T-helper 2 cell treated with Interferon-gamma antibody and Interleukin-4, amounts not matched to agents 5 μg/mL and 100 μg/mL, for 36 hours (primary cell): Measurements from ENCODE around the gene NUP210.

Experiments
- DNase-seq: peaks from one replicate; pipeline ENCODE4 v3.0.0; 2021; ENCODE audit warnings: low spot score
- H3K27ac Mint-ChIP-seq: one replicate; pipeline ENCODE4 v1.8.0; 2021; ENCODE audit warnings: mild to moderate bottlenecking, mixed read lengths
- H3K27me3 Mint-ChIP-seq: one replicate; pipeline ENCODE4 v1.8.0; 2021; ENCODE audit warnings: low read depth, mixed read lengths
- H3K36me3 Mint-ChIP-seq: one replicate; pipeline ENCODE4 v1.8.0; 2021; ENCODE audit warnings: low read depth, mixed read lengths
- H3K4me1 Mint-ChIP-seq: one replicate; pipeline ENCODE4 v1.8.0; 2021; ENCODE audit warnings: low read depth, mixed read lengths
- H3K4me3 Mint-ChIP-seq: one replicate; pipeline ENCODE4 v1.8.0; 2022; ENCODE audit warnings: mild to moderate bottlenecking, moderate library complexity, mixed read lengths
- H3K9me3 Mint-ChIP-seq: one replicate; pipeline ENCODE4 v1.8.0; 2021; ENCODE audit warnings: mixed read lengths

Gene NUP210

DNA sequence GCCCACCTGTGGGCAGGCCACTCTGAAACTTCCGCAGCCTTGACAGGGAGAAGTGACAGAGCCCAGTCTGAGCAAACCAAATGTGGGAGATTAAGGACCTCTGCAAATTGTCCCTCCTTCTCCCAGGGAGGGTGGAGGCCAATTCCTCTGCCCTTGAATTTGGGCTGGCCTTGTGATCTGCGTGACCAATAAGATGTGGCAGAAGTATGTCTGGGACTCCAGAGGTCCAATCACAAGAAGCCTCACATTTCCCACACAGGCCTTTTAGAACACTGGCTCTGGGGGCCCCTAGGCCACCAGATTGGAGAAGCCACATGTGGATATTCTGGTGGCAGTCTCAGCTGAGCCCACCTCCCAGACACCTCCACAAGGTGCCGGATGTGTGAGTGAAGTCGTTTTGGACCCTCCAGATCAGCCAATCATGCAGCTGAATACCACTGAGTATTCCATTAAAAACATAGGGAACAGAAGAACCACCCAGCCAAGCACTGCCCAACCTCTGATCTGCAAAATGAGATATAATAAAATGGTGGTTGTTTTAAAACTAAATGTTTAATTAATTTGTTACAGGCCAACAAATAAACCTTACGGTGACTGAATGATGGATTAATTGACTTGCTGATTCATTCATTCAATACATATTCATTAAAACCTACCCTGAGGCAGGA lies 150.3 kb downstream of the NUP210 start:
- Mint-ChIP-seq H3K4me1 (no peaks in the 10 kb centered on the region), H3K27me3 (peaks cover 9% of the 10 kb centered on the region), H3K36me3 (no peaks in the 10 kb centered on the region), H3K4me3 (no peak overlapping the region), H3K9me3 (no peaks in the 10 kb centered on the region), H3K27ac (no peak overlapping the region)
- DNase-seq, result no peak

DNA sequence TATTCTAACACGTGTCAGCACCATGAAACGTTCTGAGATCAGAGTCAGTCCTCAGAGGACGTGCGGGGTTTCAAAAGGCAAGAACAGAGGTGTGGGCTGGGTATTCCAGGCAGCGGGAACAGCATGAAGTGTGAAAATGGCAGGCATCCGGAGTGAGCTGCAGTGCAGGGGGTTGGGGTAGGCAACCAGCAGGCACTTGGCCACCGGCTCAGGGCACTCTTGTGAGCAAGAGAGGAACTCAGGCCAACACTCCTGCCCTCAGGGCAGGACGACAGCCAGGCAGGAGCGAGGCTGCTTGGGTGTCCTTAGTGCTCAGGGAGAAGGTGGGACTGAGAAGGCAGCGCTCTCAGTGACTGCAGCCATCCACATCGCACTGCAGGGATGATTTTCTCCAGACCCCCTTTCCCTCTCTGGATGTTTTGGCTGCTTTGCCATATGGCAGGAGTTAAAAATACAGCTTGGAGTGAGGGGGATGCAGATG lies 151.1 kb downstream of the NUP210 start:
- no peaks in the 10 kb centered on the region for H3K36me3 Mint-ChIP-seq
- no peaks in the 10 kb centered on the region for H3K9me3 Mint-ChIP-seq
- no peak for DNase-seq
- peaks cover 9% of the 10 kb centered on the region for H3K27me3 Mint-ChIP-seq
- H3K4me3 Mint-ChIP-seq, result no peak overlapping the region
- no peak overlapping the region for H3K27ac Mint-ChIP-seq
- H3K4me1 Mint-ChIP-seq, result no peaks in the 10 kb centered on the region

DNA sequence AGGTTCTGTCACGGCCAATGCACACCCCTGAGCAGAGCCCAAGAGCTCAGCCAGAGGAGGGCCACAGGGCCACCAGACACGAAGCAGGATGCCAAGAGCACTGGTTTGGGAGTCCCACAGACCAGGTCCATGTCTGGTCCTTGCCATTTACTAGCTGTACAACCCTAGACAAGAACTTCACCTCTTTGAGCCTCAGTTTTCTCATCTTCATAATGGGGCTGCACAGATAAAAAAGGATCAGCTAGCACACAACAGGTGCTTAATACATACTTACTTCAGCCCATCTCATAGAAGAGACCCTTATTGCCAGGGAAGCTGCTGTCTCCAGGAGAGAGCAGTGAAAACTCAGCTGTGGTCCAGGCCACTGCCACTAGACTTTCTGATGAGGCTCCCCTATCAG lies 152.0 kb downstream of the NUP210 start:
- Mint-ChIP-seq H3K27ac (no peak overlapping the region), H3K4me1 (no peaks in the 10 kb centered on the region), H3K4me3 (no peak overlapping the region), H3K9me3 (no peaks in the 10 kb centered on the region), H3K27me3 (peaks cover 5% of the 10 kb centered on the region), H3K36me3 (no peaks in the 10 kb centered on the region)
- DNase-seq, result no peak

DNA sequence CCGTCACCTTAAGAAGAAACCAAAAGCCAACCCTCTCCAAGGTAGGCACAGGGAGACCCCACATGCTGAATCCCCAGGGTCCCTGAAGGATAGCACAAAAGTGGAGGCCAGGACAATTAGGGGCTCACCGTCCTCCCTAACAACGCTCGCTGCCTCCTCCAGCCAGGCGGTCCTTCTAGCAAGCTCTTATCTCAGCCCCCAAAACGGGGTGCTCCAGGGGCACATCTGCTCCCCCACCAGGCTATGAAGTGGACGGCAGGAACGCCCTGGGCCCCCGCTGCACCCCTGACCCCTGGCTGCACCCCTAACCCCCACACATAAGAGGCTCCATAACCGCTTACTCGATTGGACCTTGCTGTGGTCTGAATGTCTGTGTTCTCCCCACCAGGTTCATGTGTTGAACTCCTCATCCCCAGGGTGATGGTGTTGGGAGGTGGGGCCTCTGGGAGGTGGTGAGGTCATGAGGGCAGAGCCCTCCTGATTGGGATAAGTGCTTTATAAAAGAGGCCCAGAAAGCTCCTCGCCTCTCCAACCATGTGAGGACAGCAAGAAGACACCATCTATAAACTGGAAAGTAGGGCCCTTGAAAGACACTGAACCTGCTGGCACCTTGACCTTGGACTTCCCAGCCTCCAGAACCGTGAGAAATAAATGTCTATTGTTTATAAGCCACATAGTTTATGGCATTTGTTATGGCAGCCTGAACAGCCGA lies 153.3 kb downstream of the NUP210 start:
- Mint-ChIP-seq H3K27ac (no peak overlapping the region), H3K36me3 (no peaks in the 10 kb centered on the region)

More for the DNA sequence above, 153.3 kb downstream of the NUP210 start:
- peaks cover 8% of the 10 kb centered on the region for H3K4me1 Mint-ChIP-seq
- H3K27me3 Mint-ChIP-seq, result peaks cover 1% of the 10 kb centered on the region
- H3K4me3 Mint-ChIP-seq, result no peak overlapping the region
- no peak for DNase-seq
- H3K9me3 Mint-ChIP-seq, result no peaks in the 10 kb centered on the region
